Activated CD8-positive, alpha-beta T cell treated with anti-CD3 and anti-CD28 coated beads, Interleukin-2, amount 10 ng/mL, durations not matched to agents 7 days and 5 days (primary cell): ENCODE measurements around the gene NKX3-2. TPM values are rescaled to one million over a fixed set of nuclear protein-coding genes. Genes with fewer than 3 reads are reported as not detected.
A peak's percentile ranks its signal among the peaks of the same experiment; 100 is the strongest.

Source experiments
- ATAC-seq: fragments of 150-1000 bp; cut with Tn5 transposase; one replicate; pipeline ENCODE4 v1.10.0; 2021; ENCODE audit warnings: moderate library complexity
- CTCF ChIA-PET: fragments of 350-600 bp; sonication (Branson Sonifier 250); formaldehyde crosslinking; loops from one replicate; lab custom pipeline; 2021; ENCODE audit warnings: antibody characterized with exemption; lab: Charles Lee
- POLR2A ChIA-PET: fragments of 350-600 bp; sonication (Branson Sonifier 250); formaldehyde crosslinking; loops from one replicate; lab custom pipeline; 2021; ENCODE audit warnings: antibody characterized with exemption; lab: Charles Lee
- DNase-seq: peaks from one replicate; pipeline ENCODE4 v3.0.0-alpha.2; 2020
- H3K27ac Mint-ChIP-seq: one replicate; pipeline ENCODE4 v1.8.0; 2021; ENCODE audit warnings: mild to moderate bottlenecking, mixed read lengths
- H3K27me3 Mint-ChIP-seq: one replicate; pipeline ENCODE4 v1.8.0; 2021; ENCODE audit warnings: low read depth, mixed read lengths
- H3K36me3 Mint-ChIP-seq: one replicate; pipeline ENCODE4 v1.8.0; 2021; ENCODE audit warnings: low read depth, mixed read lengths
- H3K4me1 Mint-ChIP-seq: one replicate; pipeline ENCODE4 v1.8.0; 2021; ENCODE audit warnings: low read depth, mixed read lengths
- H3K4me3 Mint-ChIP-seq: one replicate; pipeline ENCODE4 v1.8.0; 2021; ENCODE audit warnings: mild to moderate bottlenecking, mixed read lengths
- H3K9me3 Mint-ChIP-seq: one replicate; pipeline ENCODE4 v1.8.0; 2022; ENCODE audit warnings: mixed read lengths; ENCODE audit not compliant: insufficient read depth
- total RNA-seq, 2 experiments: library from RNA; stranded (reverse); gene quantifications; one replicate each; pipeline ENCODE4 v1.2.3, GENCODE V29; 2021

NKX3-2 gene
- total RNA-seq, 2 experiments from 2014 or later: not detected

- ChIA-PET CTCF (no interaction called here), POLR2A (no interaction called here)
- no peak for ATAC-seq
- H3K27me3 Mint-ChIP-seq: peaks cover 91% of the 10 kb centered on the region
- H3K4me1 Mint-ChIP-seq: peaks cover 33% of the 10 kb centered on the region
- H3K4me3 Mint-ChIP-seq: peak overlapping the region; percentile 42
- H3K9me3 Mint-ChIP-seq: no peaks in the 10 kb centered on the region
- no peak for DNase-seq
- H3K36me3 Mint-ChIP-seq: peaks cover 20% of the 10 kb centered on the region
- peak overlapping the region; percentile 55 for H3K27ac Mint-ChIP-seq
Observed at GRCh38 chr4:13528821-13529127, 15.5 kb downstream of the NKX3-2 start.

DNA sequence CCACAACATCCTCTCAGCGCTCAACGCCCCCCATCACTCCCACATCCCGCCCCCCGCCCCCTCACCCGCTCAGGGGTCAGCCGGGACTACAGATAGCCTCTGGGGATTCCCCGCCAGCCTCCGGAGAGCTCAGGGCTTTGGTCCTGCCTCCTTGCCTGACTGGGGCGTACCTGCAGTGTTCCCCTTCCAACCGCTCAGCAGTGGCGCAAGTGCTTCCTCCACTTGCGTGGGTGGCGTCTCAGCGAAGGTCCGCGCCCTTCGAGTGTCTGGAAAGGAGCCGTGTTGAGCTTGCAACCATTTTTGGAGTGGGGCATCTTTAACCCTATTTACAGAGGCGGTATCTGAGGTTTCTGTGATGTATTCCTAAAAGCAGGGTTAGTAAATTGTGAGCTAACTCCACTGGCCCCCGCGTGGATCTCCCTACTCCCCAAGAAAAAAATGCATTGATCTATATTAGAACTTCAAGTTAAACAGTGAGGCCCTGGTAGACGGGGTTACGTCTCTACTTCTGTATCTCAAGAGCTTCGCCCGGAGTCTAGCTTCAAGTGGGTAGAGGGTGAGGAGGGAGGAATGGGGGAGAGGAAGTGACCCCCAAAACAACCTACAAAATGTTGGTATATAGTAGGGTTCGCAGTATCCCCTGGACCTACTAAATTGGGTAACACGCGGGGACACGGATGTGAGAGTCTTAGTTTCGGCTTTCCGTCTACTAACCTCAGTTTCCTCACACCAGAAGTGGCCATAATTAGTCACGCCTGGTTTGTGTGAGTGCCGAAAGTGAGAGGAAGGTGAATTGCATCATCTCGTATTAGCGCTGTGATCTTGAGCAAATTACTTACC lies 16.1 kb downstream of the NKX3-2 start:
- Mint-ChIP-seq H3K4me1 (peaks cover 35% of the 10 kb centered on the region), H3K27me3 (peaks cover 90% of the 10 kb centered on the region), H3K36me3 (peaks cover 20% of the 10 kb centered on the region), H3K27ac (peak overlapping the region; percentile 61), H3K4me3 (peak overlapping the region; percentile 20), H3K9me3 (no peaks in the 10 kb centered on the region)
- DNase-seq: no peak
- POLR2A ChIA-PET: interaction anchor here (1.0 kb wide), 1 partner anchor 45 kb away, joined by 3 read pairs; no protein-coding TSS in a partner anchor
- no peak for ATAC-seq
- CTCF ChIA-PET: no interaction called here

DNA sequence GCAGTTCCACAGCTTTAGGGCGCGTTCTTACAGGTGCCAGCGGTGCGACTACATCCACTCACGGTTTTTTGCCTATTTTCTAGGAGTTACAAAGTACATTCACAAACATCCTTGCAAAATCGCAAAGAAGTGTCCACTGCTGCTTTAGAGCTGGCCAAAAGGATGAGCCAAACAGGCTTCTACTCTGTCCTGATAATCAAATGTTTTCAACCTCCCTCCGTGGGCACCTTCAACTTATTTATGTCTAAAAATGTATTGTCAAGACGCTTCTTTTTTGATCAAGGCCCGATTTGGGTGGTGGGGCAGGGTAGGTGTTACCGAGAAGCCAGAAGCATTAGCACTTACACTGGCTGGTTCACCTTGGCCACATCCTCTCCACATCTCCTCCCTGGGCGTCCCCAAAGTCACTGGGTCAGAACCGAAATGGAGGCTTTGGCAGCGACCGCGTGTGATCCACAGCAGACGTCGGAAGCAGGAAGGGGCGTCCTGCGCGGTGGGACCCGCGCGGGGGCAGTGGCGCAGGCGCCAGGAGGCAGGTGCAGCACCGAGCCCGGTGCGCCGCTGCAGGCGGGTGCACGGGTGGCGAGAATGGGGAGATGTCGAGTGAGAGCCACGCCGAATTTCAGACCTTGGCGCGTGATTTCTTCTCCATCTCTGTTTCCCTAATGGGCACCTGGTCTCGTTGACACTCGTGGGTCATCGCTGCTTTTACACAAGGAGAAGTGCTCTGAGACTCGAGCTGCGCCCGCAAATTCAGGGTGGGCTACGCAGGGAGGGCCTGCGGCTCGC lies 16.9 kb downstream of the NKX3-2 start:
- ATAC-seq (no peak), DNase-seq (no peak)
- H3K4me1 Mint-ChIP-seq: peaks cover 43% of the 10 kb centered on the region
- peaks cover 92% of the 10 kb centered on the region for H3K27me3 Mint-ChIP-seq
- H3K27ac Mint-ChIP-seq: no peak overlapping the region
- ChIA-PET POLR2A (interaction anchor here (1.0 kb wide), 1 partner anchor 44 kb away, joined by 3 read pairs; no protein-coding TSS in a partner anchor), CTCF (interaction anchor here (1.4 to 1.6 kb wide), 2 partner anchors 16 to 20 kb away, joined by 4 read pairs; partner anchors contain the start of gene NKX3-2)
- peaks cover 24% of the 10 kb centered on the region for H3K36me3 Mint-ChIP-seq
- peak overlapping the region; percentile 43 for H3K4me3 Mint-ChIP-seq
- no peaks in the 10 kb centered on the region for H3K9me3 Mint-ChIP-seq

DNA sequence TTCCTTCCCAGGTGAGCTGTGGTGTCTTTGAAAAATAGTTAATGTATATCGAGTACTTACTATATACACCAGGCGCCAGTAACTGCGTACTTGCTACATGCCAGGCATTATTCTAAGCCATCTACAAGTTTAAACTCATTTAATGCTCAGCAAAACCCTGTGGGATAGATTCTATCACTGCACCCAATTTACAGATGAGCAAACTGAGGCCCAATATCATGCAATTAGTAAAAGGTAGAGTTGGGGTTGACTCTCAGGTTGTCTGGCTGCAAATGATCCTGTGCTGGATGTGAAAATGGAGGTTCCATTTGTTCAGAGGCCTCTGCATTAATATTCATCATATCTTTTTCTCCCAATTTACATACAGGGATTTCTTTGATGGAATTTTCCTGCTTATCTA lies 17.6 kb downstream of the NKX3-2 start:
- Mint-ChIP-seq H3K9me3 (no peaks in the 10 kb centered on the region), H3K27ac (no peak overlapping the region), H3K36me3 (peaks cover 24% of the 10 kb centered on the region), H3K27me3 (peaks cover 95% of the 10 kb centered on the region), H3K4me3 (no peak overlapping the region), H3K4me1 (peaks cover 48% of the 10 kb centered on the region)
- ChIA-PET POLR2A (no interaction called here), CTCF (interaction anchor here (1.0 to 1.6 kb wide), 3 partner anchors 17 to 30 kb away, joined by 3 to 4 read pairs (median 4); partner anchors contain the start of gene NKX3-2)
- DNase-seq (no peak), ATAC-seq (no peak)

DNA sequence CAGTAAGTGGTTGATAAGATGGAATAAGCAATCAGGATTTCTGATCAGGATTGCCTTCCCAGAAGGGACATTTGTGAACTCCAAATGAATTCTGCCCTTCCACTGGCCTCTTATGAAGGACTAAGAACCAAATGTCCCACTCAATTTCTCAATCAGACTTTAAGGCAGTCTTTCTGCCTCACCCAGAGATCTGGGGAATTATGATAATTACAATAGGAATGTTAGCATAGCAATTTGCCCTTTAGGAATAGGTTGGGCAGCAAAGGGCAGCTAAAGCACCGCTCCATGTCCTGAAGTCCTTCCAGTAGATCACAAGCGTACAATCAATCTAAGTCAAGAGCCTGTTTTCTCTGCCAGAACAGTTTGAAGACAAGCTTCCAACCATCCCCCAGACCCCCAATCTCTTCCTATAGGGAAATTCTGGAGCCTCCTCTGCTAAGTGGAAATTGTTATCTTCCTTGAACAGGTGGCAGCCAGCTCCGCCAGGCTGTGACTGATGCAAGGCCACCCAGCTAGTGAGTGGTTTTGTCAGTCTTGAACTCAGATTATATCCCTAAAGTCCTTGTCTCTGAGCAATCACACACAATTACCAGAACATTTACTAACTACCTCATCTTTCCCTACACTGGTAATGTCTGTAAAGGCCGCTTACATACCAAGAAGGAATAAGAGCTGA lies 18.6 kb downstream of the NKX3-2 start:
- POLR2A ChIA-PET: interaction anchor here (0.7 kb wide), 1 partner anchor 9 kb away, joined by 3 read pairs; no protein-coding TSS in a partner anchor
- Mint-ChIP-seq H3K27ac (no peak overlapping the region), H3K4me1 (peaks cover 41% of the 10 kb centered on the region), H3K9me3 (no peaks in the 10 kb centered on the region), H3K27me3 (peaks cover 92% of the 10 kb centered on the region), H3K4me3 (no peak overlapping the region), H3K36me3 (peaks cover 24% of the 10 kb centered on the region)
- CTCF ChIA-PET: interaction anchor here (1.0 to 1.6 kb wide), 4 partner anchors 15 to 29 kb away, joined by 3 to 4 read pairs (median 4); partner anchors contain the start of gene NKX3-2
- ATAC-seq: no peak
- no peak for DNase-seq

GRCh38 chr4:13524504-13525243 lies 19.6 kb downstream of the NKX3-2 start:
- Mint-ChIP-seq H3K9me3 (no peaks in the 10 kb centered on the region), H3K27ac (no peak overlapping the region), H3K4me1 (peaks cover 40% of the 10 kb centered on the region), H3K36me3 (peaks cover 24% of the 10 kb centered on the region), H3K27me3 (peaks cover 85% of the 10 kb centered on the region), H3K4me3 (no peak overlapping the region)
- ChIA-PET CTCF (interaction anchor here (1.2 kb wide), 1 partner anchor 17 kb away, joined by 3 read pairs; no protein-coding TSS in a partner anchor), POLR2A (no interaction called here)
- DNase-seq (no peak), ATAC-seq (no peak)

GRCh38 chr4:13523591-13524503 lies 20.5 kb downstream of the NKX3-2 start:
- peaks cover 22% of the 10 kb centered on the region for H3K36me3 Mint-ChIP-seq
- ChIA-PET CTCF (no interaction called here), POLR2A (no interaction called here)
- peaks cover 83% of the 10 kb centered on the region for H3K27me3 Mint-ChIP-seq
- no peak overlapping the region for H3K4me3 Mint-ChIP-seq
- DNase-seq (no peak), ATAC-seq (no peak)
- no peaks in the 10 kb centered on the region for H3K9me3 Mint-ChIP-seq
- no peak overlapping the region for H3K27ac Mint-ChIP-seq
- H3K4me1 Mint-ChIP-seq: peaks cover 34% of the 10 kb centered on the region

- CTCF ChIA-PET: no interaction called here
- no peak for ATAC-seq
- peaks cover 27% of the 10 kb centered on the region for H3K4me1 Mint-ChIP-seq
Observed at GRCh38 chr4:13523105-13523477, 21.2 kb downstream of the NKX3-2 start.

GRCh38 chr4:13522282-13523104 lies 21.8 kb downstream of the NKX3-2 start:
- Mint-ChIP-seq H3K4me1 (peaks cover 21% of the 10 kb centered on the region), H3K27ac (no peak overlapping the region), H3K27me3 (peaks cover 74% of the 10 kb centered on the region), H3K4me3 (no peak overlapping the region), H3K36me3 (peaks cover 19% of the 10 kb centered on the region), H3K9me3 (no peaks in the 10 kb centered on the region)
- DNase-seq (no peak), ATAC-seq (no peak)
- POLR2A ChIA-PET: no interaction called here
- CTCF ChIA-PET: interaction anchor here (0.8 to 1.1 kb wide), 2 partner anchors 9 to 19 kb away, joined by 4 to 8 read pairs; no protein-coding TSS in a partner anchor

More at GRCh38 chr4:13523105-13523477, 21.2 kb downstream of the NKX3-2 start:
- Mint-ChIP-seq H3K9me3 (no peaks in the 10 kb centered on the region), H3K36me3 (peaks cover 20% of the 10 kb centered on the region), H3K27me3 (peaks cover 79% of the 10 kb centered on the region), H3K4me3 (peak overlapping the region; percentile 8), H3K27ac (no peak overlapping the region)
- DNase-seq: no peak
- POLR2A ChIA-PET: no interaction called here

DNA sequence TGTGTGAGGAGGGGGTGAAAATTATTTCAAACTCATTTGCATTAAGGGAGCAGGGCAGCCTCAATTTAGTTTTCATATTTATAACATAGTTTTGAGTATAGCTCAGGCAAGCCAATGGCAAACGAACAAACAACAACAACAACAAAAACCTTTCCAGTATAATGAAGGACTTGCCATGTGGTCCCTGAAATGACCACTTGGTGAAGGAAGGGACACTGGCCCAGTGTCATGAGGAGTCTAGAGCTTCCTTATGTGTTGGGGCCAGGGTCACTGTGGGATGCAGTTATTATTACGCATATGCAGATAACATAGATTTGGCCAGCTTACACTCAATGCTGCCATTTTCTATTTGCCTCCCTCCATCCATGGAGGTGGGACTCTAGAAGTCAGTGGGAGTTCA lies 23.3 kb downstream of the NKX3-2 start:
- H3K4me1 Mint-ChIP-seq: peaks cover 17% of the 10 kb centered on the region
- H3K9me3 Mint-ChIP-seq: no peaks in the 10 kb centered on the region
- H3K36me3 Mint-ChIP-seq: peaks cover 17% of the 10 kb centered on the region
- H3K4me3 Mint-ChIP-seq: no peak overlapping the region
- POLR2A ChIA-PET: no interaction called here
- H3K27me3 Mint-ChIP-seq: peaks cover 67% of the 10 kb centered on the region
- ATAC-seq (no peak), DNase-seq (no peak)
- H3K27ac Mint-ChIP-seq: no peak overlapping the region
- CTCF ChIA-PET: no interaction called here
